BJ (cell line): ENCODE measurements around the gene CHTF18. TPM values are rescaled to one million over a fixed set of nuclear protein-coding genes. Genes with fewer than 3 reads are reported as not detected.

ENCODE experiments used
- CTCF ChIA-PET: fragments of 350-600 bp; formaldehyde crosslinking; extraction: SDS; loops from one replicate; lab custom pipeline; 2021; ENCODE audit warnings: antibody characterized with exemption, inconsistent platforms; lab: Yijun Ruan, JAX
- POLR2A ChIA-PET: fragments of 300-600 bp; sonication (Branson Sonifier 250); formaldehyde crosslinking; extraction: SDS; loops from one replicate; lab custom pipeline; 2021; ENCODE audit warnings: antibody characterized with exemption; lab: Charles Lee
- DNase-seq: peaks from one replicate; pipeline ENCODE4 v3.0.0-alpha.2; 2011; ENCODE audit warnings: low read depth
- H3K27me3 ChIP-seq: 2 replicates; pipeline ENCODE4 v1.6.0; 2011; ENCODE audit warnings: low read length; ENCODE audit not compliant: control insufficient read depth, insufficient read depth
- H3K36me3 ChIP-seq: 2 replicates; pipeline ENCODE4 v1.5.1; 2011; ENCODE audit warnings: low read length; ENCODE audit not compliant: control insufficient read depth, insufficient read depth
- H3K4me3 ChIP-seq: 2 replicates; pipeline ENCODE4 v1.5.1; 2011; ENCODE audit warnings: low read depth, mild to moderate bottlenecking, control low read depth, low read length
- polyA plus RNA-seq: library from polyadenylated mRNA; depleted of rRNA; stranded (reverse); fragments of >200 nt; gene quantifications from 2 replicates; pipeline ENCODE4 v1.2.3, GENCODE V29; 2011
- TF ChIP-seq, protein P1 (sequence below): IDR thresholded peaks from 2 replicates; pipeline ENCODE4 v1.5.1; 2011; ENCODE audit warnings: low read depth, mild to moderate bottlenecking, control low read depth, inconsistent platforms, low read length, moderate library complexity; ENCODE audit not compliant: insufficient read depth

CHTF18 gene
- polyA plus RNA-seq, 1 experiment, result 6.1 TPM

DNA sequence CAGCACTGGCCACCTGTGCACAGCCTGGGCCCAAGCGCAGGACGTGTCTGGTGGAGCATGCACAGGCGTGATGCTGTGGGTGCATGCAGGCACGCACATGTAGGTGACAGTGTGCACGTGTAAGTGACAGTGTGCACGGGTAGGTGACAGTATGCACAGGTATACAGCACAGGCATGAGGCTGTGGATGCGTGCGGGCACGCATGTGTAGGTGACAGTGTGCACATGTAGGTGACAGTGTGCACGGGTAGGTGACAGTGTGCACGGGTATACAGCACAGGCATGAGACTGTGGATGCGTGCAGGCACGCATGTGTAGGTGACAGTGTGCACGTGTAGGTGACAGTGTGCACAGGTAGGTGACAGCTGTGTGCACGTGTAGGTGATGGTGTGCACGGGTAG, 8.1 kb upstream of the CHTF18 start:
- TF ChIP-seq, protein P1, sequence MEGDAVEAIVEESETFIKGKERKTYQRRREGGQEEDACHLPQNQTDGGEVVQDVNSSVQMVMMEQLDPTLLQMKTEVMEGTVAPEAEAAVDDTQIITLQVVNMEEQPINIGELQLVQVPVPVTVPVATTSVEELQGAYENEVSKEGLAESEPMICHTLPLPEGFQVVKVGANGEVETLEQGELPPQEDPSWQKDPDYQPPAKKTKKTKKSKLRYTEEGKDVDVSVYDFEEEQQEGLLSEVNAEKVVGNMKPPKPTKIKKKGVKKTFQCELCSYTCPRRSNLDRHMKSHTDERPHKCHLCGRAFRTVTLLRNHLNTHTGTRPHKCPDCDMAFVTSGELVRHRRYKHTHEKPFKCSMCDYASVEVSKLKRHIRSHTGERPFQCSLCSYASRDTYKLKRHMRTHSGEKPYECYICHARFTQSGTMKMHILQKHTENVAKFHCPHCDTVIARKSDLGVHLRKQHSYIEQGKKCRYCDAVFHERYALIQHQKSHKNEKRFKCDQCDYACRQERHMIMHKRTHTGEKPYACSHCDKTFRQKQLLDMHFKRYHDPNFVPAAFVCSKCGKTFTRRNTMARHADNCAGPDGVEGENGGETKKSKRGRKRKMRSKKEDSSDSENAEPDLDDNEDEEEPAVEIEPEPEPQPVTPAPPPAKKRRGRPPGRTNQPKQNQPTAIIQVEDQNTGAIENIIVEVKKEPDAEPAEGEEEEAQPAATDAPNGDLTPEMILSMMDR, result no peak
- Histone ChIP-seq H3K36me3 (no peaks in the 10 kb centered on the region; the same call in 1 of the 2 replicates), H3K27me3 (no peaks in the 10 kb centered on the region), H3K4me3 (no peak overlapping the region)
- DNase-seq, result no peak
- CTCF ChIA-PET, result interaction anchor here (0.6 to 0.7 kb wide), 2 partner anchors 10 to 94 kb away, joined by 3 to 4 read pairs; no protein-coding TSS in a partner anchor
- POLR2A ChIA-PET, result no interaction called here

DNA sequence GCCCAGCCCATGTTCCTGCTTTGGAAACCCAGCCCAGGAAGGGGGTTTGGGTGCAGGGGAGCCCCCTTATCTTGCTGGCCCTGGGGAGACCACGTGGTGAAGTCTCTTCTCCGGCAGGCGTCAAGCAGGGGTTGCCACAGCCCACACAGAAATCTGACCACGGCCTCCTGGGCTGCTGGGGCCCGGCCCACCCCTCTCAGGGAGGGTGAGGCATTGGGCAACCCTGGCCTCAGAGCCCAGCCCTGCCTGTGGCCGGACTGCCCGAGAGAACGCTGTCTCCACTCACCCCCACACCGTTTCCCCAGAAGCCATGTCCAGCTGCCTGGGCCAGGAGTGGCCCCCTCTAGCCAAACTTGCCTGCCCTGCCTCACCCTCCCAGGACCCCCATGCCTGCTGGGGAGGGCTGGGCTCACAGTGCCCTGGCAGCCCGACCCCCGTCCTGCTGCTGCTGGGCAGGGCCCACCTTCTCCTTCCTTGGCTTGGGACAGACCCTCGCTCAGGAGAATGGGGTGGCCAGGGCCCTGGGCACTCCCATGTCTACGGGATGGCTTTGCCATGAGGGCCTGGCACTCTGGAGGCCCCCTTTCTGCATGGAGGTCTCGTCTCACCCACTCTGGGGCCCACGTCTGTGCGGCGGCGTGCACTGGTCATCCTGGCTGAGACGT, 6.9 kb upstream of the CHTF18 start:
- DNase-seq, result no peak
- Histone ChIP-seq H3K36me3 (peaks cover 8% of the 10 kb centered on the region), H3K27me3 (no peaks in the 10 kb centered on the region), H3K4me3 (no peak overlapping the region)
- CTCF ChIA-PET, result interaction anchor here (0.6 to 0.8 kb wide), 3 partner anchors 11 to 69 kb away, joined by 3 read pairs; partner anchors contain the start of gene ANTKMT
- POLR2A ChIA-PET, result no interaction called here
- TF ChIP-seq, protein P1, result no peak

DNA sequence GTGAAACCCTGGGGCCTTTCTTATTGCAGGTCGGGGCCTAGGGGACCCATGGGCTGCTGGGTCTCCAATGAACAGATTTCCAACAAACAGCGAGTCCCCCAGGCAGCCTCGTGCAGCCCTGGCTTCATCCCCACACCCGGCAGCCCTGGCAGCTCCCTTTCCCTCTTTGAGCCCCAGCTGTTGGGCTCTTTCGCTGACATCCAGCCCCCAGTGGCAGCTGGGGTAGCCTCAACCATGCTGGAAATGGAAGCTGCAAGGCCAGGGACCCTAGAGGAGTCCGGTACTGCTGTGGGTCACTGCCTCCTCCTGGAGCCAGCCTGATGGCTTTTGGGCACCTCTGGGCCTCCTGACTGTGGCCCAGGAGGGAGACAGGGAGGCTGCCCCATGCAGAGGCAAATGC, 6.2 kb upstream of the CHTF18 start:
- TF ChIP-seq, protein P1, result no peak
- no peak for DNase-seq
- no peaks in the 10 kb centered on the region for H3K27me3 ChIP-seq
- H3K4me3 ChIP-seq, result no peak overlapping the region
- POLR2A ChIA-PET, result no interaction called here
- CTCF ChIA-PET, result interaction anchor here (0.6 to 7.8 kb wide), 3 partner anchors 11 to 70 kb away, joined by 3 to 120 read pairs (median 4); partner anchors contain the start of gene METRN
- peaks cover 8% of the 10 kb centered on the region for H3K36me3 ChIP-seq

DNA sequence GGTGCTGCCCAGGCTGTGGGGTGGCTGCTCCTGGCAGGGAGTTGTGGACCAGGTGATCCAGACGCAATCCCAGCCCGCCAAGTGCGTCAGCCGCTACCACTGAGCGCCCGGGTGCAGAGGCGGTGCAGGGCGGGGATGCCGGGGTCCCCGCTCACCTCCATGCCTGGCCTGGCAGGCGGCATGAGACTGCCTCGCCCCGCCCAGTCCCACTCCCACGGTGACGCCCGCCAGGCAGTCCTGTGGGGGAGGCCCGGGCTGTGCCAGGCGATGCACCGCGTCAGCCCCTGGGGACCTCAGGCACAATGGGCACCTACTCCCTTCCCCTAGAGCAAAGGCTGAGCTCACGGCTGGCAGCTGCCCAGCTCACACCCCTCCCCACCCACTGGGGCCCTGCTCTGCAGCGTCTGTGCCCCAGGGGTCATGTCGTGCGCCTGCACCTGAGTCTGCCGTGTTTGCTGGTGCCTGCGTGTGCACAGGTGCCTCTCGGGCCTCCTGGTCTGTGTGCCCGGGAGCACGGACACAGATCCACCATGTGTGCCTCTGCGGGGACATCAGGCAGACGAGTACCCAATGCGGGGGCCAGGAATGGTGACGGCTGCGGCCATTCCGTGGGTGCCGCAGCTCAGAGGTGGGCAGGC, 5.5 kb upstream of the CHTF18 start:
- TF ChIP-seq, protein P1, result no peak
- Histone ChIP-seq H3K36me3 (peaks cover 8% of the 10 kb centered on the region), H3K27me3 (no peaks in the 10 kb centered on the region), H3K4me3 (no peak overlapping the region)
- DNase-seq, result no peak
- ChIA-PET POLR2A (no interaction called here), CTCF (interaction anchor here (1.3 to 7.8 kb wide), 3 partner anchors 12 to 69 kb away, joined by 4 to 120 read pairs (median 14); partner anchors contain the start of genes CIAO3 and METRN)
